Right lobe of liver (tissue), 6 donors: ENCODE results near the gene SERTAD4. TPM values are rescaled to one million over a fixed set of nuclear protein-coding genes. Genes with fewer than 3 reads are reported as not detected.

Experiments used
- ATAC-seq, 4 donors: fragments of 200-7000 bp; cut with Tn5 transposase; one replicate each; pipeline ENCODE4 v1.9.1; 2020; ENCODE audit warnings: mild to moderate bottlenecking in 4 of 4, moderate library complexity in 4 of 4
- DNase-seq, 3 donors: peaks; one replicate each; pipeline ENCODE4 v3.0.0-alpha.2; 2020
- H3K27ac ChIP-seq, 3 donors: fragments of 200-600 bp; one replicate each; pipeline ENCODE4 v1.8.0; 2022
- H3K27me3 ChIP-seq, 2 donors: fragments of 200-600 bp; one replicate each; pipeline ENCODE4 v1.8.0; 2022
- H3K36me3 ChIP-seq, 4 donors: fragments of 200-600 bp; sonication (generic) in 1 of 4; one replicate each; pipeline versions ENCODE4 v1.5.1 to v1.8.0; 2017 to 2022; ENCODE audit warnings: control low read depth in 1 of 4
- H3K4me1 ChIP-seq, 4 donors: fragments of 200-600 bp; sonication (generic) in 1 of 4; one replicate each; pipeline versions ENCODE4 v1.5.1 to v1.8.0; 2017 to 2022; ENCODE audit warnings: control low read depth in 1 of 4
- H3K4me3 ChIP-seq, 3 donors: fragments of 200-600 bp; one replicate each; pipeline ENCODE4 v1.8.0; 2022
- H3K9me3 ChIP-seq, 4 donors: fragments of 200-600 bp; sonication (generic) in 1 of 4; one replicate each; pipeline versions ENCODE4 v1.5.1 to v1.8.0; 2017 to 2022; ENCODE audit warnings: control low read depth in 1 of 4
- CTCF ChIP-seq, 4 donors: fragments of 200-600 bp in 3 of 4; fragments of 450-650 bp in 1 of 4; IDR thresholded peaks; one replicate each; pipeline versions ENCODE4 v1.5.1 to v1.8.0; 2016 to 2022; ENCODE audit warnings: antibody characterized with exemption in 4 of 4, mild to moderate bottlenecking in 2 of 4
- POLR2A ChIP-seq: fragments of 450-650 bp; IDR thresholded peaks from one replicate; pipeline ENCODE4 v1.6.1; 2017; ENCODE audit warnings: antibody characterized with exemption, mild to moderate bottlenecking
- WGBS: methylation state at CpG from one replicate; pipeline ENCODE4 v1.1.6; 2018; ENCODE audit warnings: low coverage, low lambda C conversion rate; ENCODE audit not compliant: insufficient coverage; ENCODE audit errors: missing lambda C conversion rate; 5-methylcytosine and 5-hydroxymethylcytosine counted together
- intact Hi-C, 2 donors: fragments of 100-400 bp; cut with DNase I; formaldehyde crosslinking; loops; one replicate each; pipeline versions ENCODE4 v1.11.2 to v1.14.1; 2022
- total RNA-seq, 6 experiments: library from RNA; depleted of rRNA in 2 of 6; stranded (reverse); fragments of >200 nt in 2 of 6; fragmentation: NEBNext Ultra II Directional in 3 of 6; extraction: Animal tissue kit (Norgen Biotek cat#: 25700) in 3 of 6; gene quantifications; one replicate each; pipeline versions ENCODE4 v1.1.0 to v1.2.4, GENCODE V29; 2016 to 2023
- donor health status: DM: no; HTN: yes; CAD: no.
- donor health status: DM: no; HTN: no; CAD: no.
- donor health status: DM: no; HTN: no; CAD: no.
- donor health status: DM: no; HTN: yes; CAD: no.
- donor health status: DM: no; HTN: yes; CAD: no.

The SERTAD4 gene
- total RNA-seq, 6 experiments from 2014 or later = not detected

GRCh38 chr1:210237981-210238380 is 5.4 kb downstream of the SERTAD4 start:
- H3K27ac ChIP-seq = no peak overlapping the region
- H3K36me3 ChIP-seq = no peaks in the 10 kb centered on the region
- DNase-seq = no peak
- intact Hi-C loops = no loop called here
- H3K27me3 ChIP-seq = peaks cover 0 to 16% of the 10 kb centered on the region in 2 donors
- 56% methylated on average over 3 of the region's 8 CpGs for WGBS
- TF ChIP-seq POLR2A (no peak), CTCF (IDR thresholded peaks at IDR 0.05) (no peak)
- no peak overlapping the region for H3K4me3 ChIP-seq
- no peak for ATAC-seq
- peaks cover 0 to 12% (median 0%) of the 10 kb centered on the region in 4 donors for H3K4me1 ChIP-seq
- no peaks in the 10 kb centered on the region for H3K9me3 ChIP-seq

GRCh38 chr1:210239349-210240111 is 6.9 kb downstream of the SERTAD4 start:
- H3K36me3 ChIP-seq = no peaks in the 10 kb centered on the region
- peaks cover 0 to 6% of the 10 kb centered on the region in 2 donors for H3K27me3 ChIP-seq
- no peaks in the 10 kb centered on the region for H3K9me3 ChIP-seq
- no peaks in the 10 kb centered on the region for H3K4me1 ChIP-seq
- TF ChIP-seq CTCF (IDR thresholded peaks at IDR 0.05) (peak in 3 of 4 donors; percentile 14 to 31 (median 15)), POLR2A (no peak)
- 45% methylated on average over 7 of the region's 7 CpGs for WGBS
- intact Hi-C loops = no loop called here
- ATAC-seq = peak in 2 of 4 donors; percentile 31 to 63
- H3K27ac ChIP-seq = no peak overlapping the region
- no peak overlapping the region for H3K4me3 ChIP-seq
- DNase-seq = no peak

DNA sequence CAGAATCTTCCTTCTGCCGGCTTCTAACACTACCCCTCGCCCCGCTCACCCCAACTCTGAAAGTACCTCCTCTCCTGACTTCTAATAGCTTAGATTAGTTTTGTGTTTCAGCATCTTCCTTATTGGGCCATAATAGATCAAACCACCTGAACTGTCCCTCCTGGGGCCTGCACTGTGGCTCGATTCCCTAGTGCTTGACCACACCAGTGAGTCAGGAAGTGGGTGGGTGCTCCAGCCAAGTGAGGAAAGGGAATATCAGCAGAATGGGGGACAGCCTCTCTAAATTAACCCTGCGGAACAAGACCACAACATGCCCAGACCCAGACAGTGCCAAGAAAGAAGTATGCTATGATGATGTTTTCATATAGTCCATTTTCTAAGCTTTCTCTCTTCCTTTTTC is 8.5 kb downstream of the SERTAD4 start:
- 54% methylated on average over 5 of the region's 5 CpGs for WGBS
- TF ChIP-seq CTCF (IDR thresholded peaks at IDR 0.05) = no peak
- TF ChIP-seq POLR2A = no peak

DNA sequence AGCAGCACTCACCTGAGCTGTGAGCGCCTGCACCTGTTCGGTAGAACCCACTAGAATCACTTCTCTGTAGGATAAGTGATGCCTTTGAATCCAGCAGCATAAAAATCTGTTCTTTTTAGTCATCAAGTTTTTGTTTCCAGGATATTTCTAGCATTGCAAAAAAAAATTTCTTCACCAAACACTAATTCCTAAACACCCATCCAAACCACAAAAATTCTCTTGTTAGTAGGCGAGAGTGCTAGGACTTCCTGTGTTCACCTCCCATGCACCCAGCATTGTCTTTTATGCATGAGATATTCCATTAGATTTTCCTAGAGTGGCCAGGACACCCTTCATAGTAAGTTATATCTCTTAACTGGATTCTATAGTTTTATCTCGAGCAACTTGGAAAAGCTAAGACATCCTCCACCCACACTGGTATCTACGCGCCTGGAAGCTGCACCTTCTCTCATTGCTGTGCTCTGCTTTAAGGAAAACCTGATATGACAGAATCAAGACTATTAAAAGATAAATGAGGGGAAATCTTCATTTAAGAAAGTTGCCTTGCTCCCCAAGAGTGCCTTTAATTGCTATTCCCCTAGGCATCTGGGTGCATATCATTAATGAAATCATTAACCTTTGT is 12.3 kb downstream of the SERTAD4 start:
- H3K4me3 ChIP-seq = no peak overlapping the region
- no peaks in the 10 kb centered on the region for H3K36me3 ChIP-seq
- WGBS = 61% methylated on average over 5 of the region's 6 CpGs
- H3K4me1 ChIP-seq = no peaks in the 10 kb centered on the region
- TF ChIP-seq POLR2A (no peak), CTCF (IDR thresholded peaks at IDR 0.05) (no peak)
- peaks cover 0 to 1% of the 10 kb centered on the region in 2 donors for H3K27me3 ChIP-seq
- no peak overlapping the region for H3K27ac ChIP-seq
- DNase-seq (no peak), ATAC-seq (no peak)
- intact Hi-C loops = no loop called here
- no peaks in the 10 kb centered on the region for H3K9me3 ChIP-seq

More for the DNA sequence above, 8.5 kb downstream of the SERTAD4 start:
- no peaks in the 10 kb centered on the region for H3K36me3 ChIP-seq
- H3K9me3 ChIP-seq = no peaks in the 10 kb centered on the region
- DNase-seq (no peak), ATAC-seq (no peak)
- H3K27ac ChIP-seq = no peak overlapping the region
- H3K4me1 ChIP-seq = no peaks in the 10 kb centered on the region
- H3K27me3 ChIP-seq = no peaks in the 10 kb centered on the region
- no peak overlapping the region for H3K4me3 ChIP-seq
- intact Hi-C loops = no loop called here
